Smooth muscle cell (in vitro differentiated cells): Measurements from ENCODE around the gene SLC25A26. TPM values are rescaled to one million over a fixed set of nuclear protein-coding genes. Genes with fewer than 3 reads are reported as not detected.
"Not testable (repeated sequence)": the region's sequence is repeated elsewhere in the genome, so short reads cannot be mapped to it uniquely, and the experiment has no call there.

Experiments
- DNase-seq: peaks from one replicate; lab custom pipeline; 2025; ENCODE audit not compliant: unreplicated experiment; lab: John Stamatoyannopoulos, UW
- H2AFZ ChIP-seq: fragments of 200-600 bp; sonication (generic); 2 replicates; pipeline ENCODE4 v1.6.0; 2016; ENCODE audit warnings: antibody characterized with exemption, low read depth, mild to moderate bottlenecking
- H3F3A ChIP-seq: fragments of 200-600 bp; sonication (generic); 2 replicates; pipeline ENCODE4 v1.6.0; 2017; ENCODE audit warnings: antibody characterized with exemption, low read depth
- H3K27ac ChIP-seq: fragments of 200-600 bp; sonication (generic); 2 replicates; pipeline ENCODE4 v1.5.1; 2016; ENCODE audit warnings: low read depth, mild to moderate bottlenecking
- H3K27me3 ChIP-seq: fragments of 200-600 bp; sonication (generic); 2 replicates; pipeline ENCODE4 v1.6.1; 2016; ENCODE audit warnings: low read depth, mild to moderate bottlenecking
- H3K36me3 ChIP-seq: fragments of 200-600 bp; sonication (generic); 2 replicates; pipeline ENCODE4 v1.5.1; 2016; ENCODE audit warnings: low read depth
- H3K4me1 ChIP-seq: fragments of 200-600 bp; sonication (generic); 2 replicates; pipeline ENCODE4 v1.5.1; 2016; ENCODE audit warnings: low read depth
- H3K4me2 ChIP-seq: fragments of 200-600 bp; sonication (generic); 2 replicates; pipeline ENCODE4 v1.6.0; 2016; ENCODE audit warnings: mild to moderate bottlenecking
- H3K4me3 ChIP-seq: fragments of 200-600 bp; sonication (generic); 2 replicates; pipeline ENCODE4 v1.5.1; 2016; ENCODE audit warnings: mild to moderate bottlenecking
- H3K79me2 ChIP-seq: fragments of 200-600 bp; sonication (generic); 2 replicates; pipeline ENCODE4 v1.6.0; 2016; ENCODE audit warnings: low read depth, mild to moderate bottlenecking
- H3K9ac ChIP-seq: fragments of 200-600 bp; sonication (generic); 2 replicates; pipeline ENCODE4 v1.6.0; 2016; ENCODE audit warnings: low read depth
- H3K9me3 ChIP-seq: fragments of 200-600 bp; sonication (generic); replicated peaks from 2 replicates; pipeline ENCODE4 v1.5.1; 2016; ENCODE audit warnings: low read depth
- H4K20me1 ChIP-seq: fragments of 200-600 bp; sonication (generic); 2 replicates; pipeline ENCODE4 v1.6.0; 2016; ENCODE audit warnings: low read depth
- CTCF ChIP-seq: fragments of 200-600 bp; sonication (generic); IDR thresholded peaks from 2 replicates; pipeline ENCODE4 v1.5.1; 2017; ENCODE audit warnings: borderline replicate concordance, mild to moderate bottlenecking, antibody characterized with exemption; ENCODE audit not compliant: insufficient read depth, poor library complexity, severe bottlenecking
- WGBS: methylation state at CpG from one replicate; pipeline ENCODE4 v1.1.7; 2016; ENCODE audit warnings: low lambda C conversion rate; 5-methylcytosine and 5-hydroxymethylcytosine counted together
- polyA plus RNA-seq: library from polyadenylated mRNA; unstranded; fragments of >200 nt; fragmentation: Nextera tagmentation; extraction: Ambion mirVana; gene quantifications from 2 replicates; pipeline ENCODE4 v1.2.1, GENCODE V29; 2016
- total RNA-seq: library from RNA; depleted of rRNA; stranded (reverse); fragments of >200 nt; gene quantifications from 2 replicates; pipeline ENCODE4 v1.2.3, GENCODE V29; 2014

The SLC25A26 gene
- total and polyA plus RNA-seq, 2 experiments from 2014 or later: 8.9 to 18.9 TPM

GRCh38 chr3:66280304-66280703 is 59.5 kb downstream of the SLC25A26 start:
- no peak for DNase-seq
- Histone ChIP-seq H3K27me3 (no peaks in the 10 kb centered on the region), H3K4me1 (peaks cover 6% of the 10 kb centered on the region), H3K4me2 (no peak overlapping the region), H3K4me3 (no peak overlapping the region), H2AFZ (no peak overlapping the region), H3K9ac (no peak overlapping the region), H3K79me2 (no peaks in the 10 kb centered on the region), H3K9me3 (no peaks in the 10 kb centered on the region), H3F3A (no peaks in the 10 kb centered on the region), H3K36me3 (no peaks in the 10 kb centered on the region), H4K20me1 (no peaks in the 10 kb centered on the region), H3K27ac (no peak overlapping the region)
- 44% methylated on average over 3 of the region's 3 CpGs for WGBS
- no peak for TF ChIP-seq CTCF

- not testable (repeated sequence) for H3K79me2 ChIP-seq, H3K4me1 ChIP-seq, H3K9me3 ChIP-seq, DNase-seq, H3K9ac ChIP-seq, H3K4me3 ChIP-seq, H3F3A ChIP-seq, H2AFZ ChIP-seq, H3K27ac ChIP-seq, H4K20me1 ChIP-seq, H3K27me3 ChIP-seq, H3K4me2 ChIP-seq, H3K36me3 ChIP-seq
- WGBS: 80% methylated on average over 4 of the region's 4 CpGs
Observed at GRCh38 chr3:66291922-66292321, 71.1 kb downstream of the SLC25A26 start.

- H3K4me3 ChIP-seq: no peak overlapping the region
- no peaks in the 10 kb centered on the region for H3K27me3 ChIP-seq
- no peak for DNase-seq
- H3K36me3 ChIP-seq: no peaks in the 10 kb centered on the region
- no peak overlapping the region for H3K27ac ChIP-seq
- no peaks in the 10 kb centered on the region for H4K20me1 ChIP-seq
- no peak overlapping the region for H2AFZ ChIP-seq
- no peak overlapping the region for H3K4me2 ChIP-seq
- no peaks in the 10 kb centered on the region for H3K9me3 ChIP-seq
- TF ChIP-seq CTCF: no peak
- no peaks in the 10 kb centered on the region for H3F3A ChIP-seq
- WGBS: 78% methylated on average over 2 of the region's 2 CpGs
- no peak overlapping the region for H3K9ac ChIP-seq
- no peaks in the 10 kb centered on the region for H3K4me1 ChIP-seq
- no peaks in the 10 kb centered on the region for H3K79me2 ChIP-seq
Observed at GRCh38 chr3:66297260-66297873, 76.6 kb downstream of the SLC25A26 start.

GRCh38 chr3:66297900-66298299 is 77.1 kb downstream of the SLC25A26 start:
- no peaks in the 10 kb centered on the region for H3K79me2 ChIP-seq
- no peaks in the 10 kb centered on the region for H3K36me3 ChIP-seq
- 86% methylated on average over 2 of the region's 2 CpGs for WGBS
- DNase-seq: no peak
- no peak overlapping the region for H3K4me2 ChIP-seq
- H3K9me3 ChIP-seq: no peaks in the 10 kb centered on the region
- H3K9ac ChIP-seq: no peak overlapping the region
- TF ChIP-seq CTCF: no peak
- no peaks in the 10 kb centered on the region for H4K20me1 ChIP-seq
- no peak overlapping the region for H2AFZ ChIP-seq
- H3K4me1 ChIP-seq: no peaks in the 10 kb centered on the region
- H3F3A ChIP-seq: no peaks in the 10 kb centered on the region
- H3K4me3 ChIP-seq: no peak overlapping the region
- no peak overlapping the region for H3K27ac ChIP-seq
- H3K27me3 ChIP-seq: no peaks in the 10 kb centered on the region
